GM12892 (cell line): Measurements from ENCODE around the gene PNPLA6.
A peak's percentile ranks its signal among the peaks of the same experiment; 100 is the strongest.
"Not testable (repeated sequence)": the region's sequence is repeated elsewhere in the genome, so short reads cannot be mapped to it uniquely, and the experiment has no call there.

Experiments
- DNase-seq: peaks from one replicate; pipeline ENCODE4 v3.0.0; 2011; ENCODE audit not compliant: insufficient read length
- FAIRE-seq: peaks from 2 replicates; lab custom pipeline; 2011; peaks lifted over from hg19 to GRCh38; lab: Jason Lieb, UNC
- POLR2A ChIP-seq: IDR thresholded peaks from 2 replicates; pipeline ENCODE4 v1.6.1; 2011; ENCODE audit warnings: low read depth, low read length, control low read depth
- POLR2AphosphoS5 ChIP-seq: IDR thresholded peaks from 2 replicates; pipeline ENCODE4 v1.6.1; 2011; ENCODE audit warnings: low read depth, low read length, control low read depth
- TAF1 ChIP-seq: IDR thresholded peaks from 2 replicates; pipeline ENCODE4 v1.6.1; 2011; ENCODE audit warnings: low read depth, mild to moderate bottlenecking, control low read depth, low read length, borderline replicate concordance

PNPLA6 gene

GRCh38 chr19:7535998-7536695, 630 bp downstream of the PNPLA6 start:
- TF ChIP-seq POLR2A (no peak), POLR2AphosphoS5 (no peak), TAF1 (no peak)
- DNase-seq (no peak), FAIRE-seq (peak; percentile 77)

GRCh38 chr19:7538990-7539389, 3.5 kb downstream of the PNPLA6 start:
- not testable (repeated sequence) for DNase-seq, FAIRE-seq

GRCh38 chr19:7539827-7540425, 4.4 kb downstream of the PNPLA6 start:
- DNase-seq = no peak
- no peak for FAIRE-seq
- TF ChIP-seq TAF1 (no peak), POLR2AphosphoS5 (no peak), POLR2A (no peak)

- DNase-seq (no peak), FAIRE-seq (no peak)
- TF ChIP-seq TAF1 (no peak), POLR2A (no peak), POLR2AphosphoS5 (no peak)
These were observed 5.4 kb downstream of the PNPLA6 start for GRCh38 chr19:7540761-7541474.

GRCh38 chr19:7541475-7541824, 5.9 kb downstream of the PNPLA6 start:
- no peak for DNase-seq
- no peak for TF ChIP-seq TAF1
- no peak for FAIRE-seq

- DNase-seq (no peak), FAIRE-seq (no peak)
- TF ChIP-seq POLR2AphosphoS5 (no peak), POLR2A (no peak), TAF1 (no peak)
These were observed 6.4 kb downstream of the PNPLA6 start for GRCh38 chr19:7541828-7542443.

GRCh38 chr19:7542556-7543348, 7.2 kb downstream of the PNPLA6 start:
- FAIRE-seq = no peak

GRCh38 chr19:7544626-7545025, 9.1 kb downstream of the PNPLA6 start:
- TF ChIP-seq POLR2AphosphoS5 = no peak
- no peak for TF ChIP-seq TAF1
- TF ChIP-seq POLR2A = no peak
- DNase-seq = no peak
- no peak for FAIRE-seq

More at GRCh38 chr19:7542556-7543348, 7.2 kb downstream of the PNPLA6 start:
- DNase-seq = no peak
- TF ChIP-seq TAF1 (no peak), POLR2AphosphoS5 (no peak), POLR2A (no peak)

GRCh38 chr19:7545300-7545699, 9.8 kb downstream of the PNPLA6 start:
- TF ChIP-seq POLR2AphosphoS5 (no peak), POLR2A (no peak)
- FAIRE-seq = no peak
- DNase-seq = no peak

- TF ChIP-seq POLR2A = no peak
- no peak for TF ChIP-seq POLR2AphosphoS5
- TF ChIP-seq TAF1 = no peak
- no peak for DNase-seq
- no peak for FAIRE-seq
These were observed 10.4 kb downstream of the PNPLA6 start for GRCh38 chr19:7545904-7546303.

- TF ChIP-seq POLR2AphosphoS5 (no peak), POLR2A (no peak), TAF1 (no peak)
- FAIRE-seq (no peak), DNase-seq (no peak)
These were observed 11.6 kb downstream of the PNPLA6 start for GRCh38 chr19:7547159-7547558.
